Fibroblast of lung (primary cell): ENCODE measurements around the gene RAB19.

Experiments
- CTCF ChIP-seq, 2 donors: IDR thresholded peaks in 1 of 2; conservative IDR thresholded peaks in 1 of 2; 1 replicate in 1 of 2; 2 replicates in 1 of 2; pipeline ENCODE4 v1.5.1; 2011 to 2012; ENCODE audit warnings: low read length in 2 of 2, control low read depth in 1 of 2, inconsistent platforms in 1 of 2, low read depth in 1 of 2, mild to moderate bottlenecking in 1 of 2
- EZH2 ChIP-seq: IDR thresholded peaks from 2 replicates; pipeline ENCODE4 v1.5.1; 2012; ENCODE audit warnings: low read length, control low read depth, mild to moderate bottlenecking; ENCODE audit errors: missing control alignments

- TF ChIP-seq CTCF (conservative IDR thresholded peaks at IDR 0.05 in 1 of 2, IDR thresholded peaks at IDR 0.05 in 1 of 2; ENCODE audit: low read depth in 1 of 2, low read length in 2 of 2) (no peak), EZH2 (no peak)
These were observed 34.6 kb upstream of the RAB19 start for GRCh38 chr7:140369294-140369693.
